NK-92 treated with Interleukin-12 subunit alpha and Interleukin-12 subunit beta, amount 100 ng/mL, for 24 hours (cell line): ENCODE results near the gene FYN.

Source experiments
- DNase-seq: peaks from one replicate; lab custom pipeline; 2025; lab: John Stamatoyannopoulos, UW

Gene FYN

GRCh38 chr6:111707773-111708172, 165.5 kb downstream of the FYN start:
- no peak for DNase-seq

- DNase-seq, result no peak
Measured at GRCh38 chr6:111706841-111707391, 166.3 kb downstream of the FYN start.

- no peak for DNase-seq
Measured at GRCh38 chr6:111703723-111704122, 169.5 kb downstream of the FYN start.

- no peak for DNase-seq
Measured at GRCh38 chr6:111702268-111702667, 171.0 kb downstream of the FYN start.

- no peak for DNase-seq
Measured at GRCh38 chr6:111701146-111701545, 172.1 kb downstream of the FYN start.

GRCh38 chr6:111700135-111700690, 173.0 kb downstream of the FYN start:
- no peak for DNase-seq

GRCh38 chr6:111699123-111699522, 174.1 kb downstream of the FYN start:
- DNase-seq, result no peak

- no peak for DNase-seq
Measured at GRCh38 chr6:111696814-111697213, 176.4 kb downstream of the FYN start.

GRCh38 chr6:111692327-111693164, 180.7 kb downstream of the FYN start:
- no peak for DNase-seq

GRCh38 chr6:111691345-111692225, 181.7 kb downstream of the FYN start:
- DNase-seq, result no peak

GRCh38 chr6:111689946-111690345, 183.3 kb downstream of the FYN start:
- no peak for DNase-seq

GRCh38 chr6:111689419-111689818, 183.8 kb downstream of the FYN start:
- no peak for DNase-seq

- DNase-seq, result no peak
Measured at GRCh38 chr6:111688331-111688730, 184.9 kb downstream of the FYN start.

GRCh38 chr6:111687652-111688051, 185.6 kb downstream of the FYN start:
- no peak for DNase-seq

- no peak for DNase-seq
Measured at GRCh38 chr6:111686932-111687266, 186.4 kb downstream of the FYN start.

- DNase-seq, result no peak
Measured at GRCh38 chr6:111686249-111686931, 186.9 kb downstream of the FYN start.

GRCh38 chr6:111685526-111685925, 187.7 kb downstream of the FYN start:
- DNase-seq, result no peak

- no peak for DNase-seq
Measured at GRCh38 chr6:111685058-111685457, 188.2 kb downstream of the FYN start.

GRCh38 chr6:111683749-111684267, 189.4 kb downstream of the FYN start:
- no peak for DNase-seq

- no peak for DNase-seq
Measured at GRCh38 chr6:111683157-111683556, 190.1 kb downstream of the FYN start.

GRCh38 chr6:111681860-111682259, 191.4 kb downstream of the FYN start:
- DNase-seq, result no peak
